GM21825 (cell line): ENCODE measurements around the gene LAMP1.
"Not testable (repeated sequence)": the region's sequence is repeated elsewhere in the genome, so short reads cannot be mapped to it uniquely, and the experiment has no call there.

Experiments used
- ATAC-seq: cut with Tn5 transposase; IDR thresholded peaks from one replicate; pipeline ENCODE4 v1.9.1; 2021; ENCODE audit warnings: mild to moderate bottlenecking, moderate library complexity; ENCODE audit not compliant: unreplicated experiment

The LAMP1 gene, protein sequence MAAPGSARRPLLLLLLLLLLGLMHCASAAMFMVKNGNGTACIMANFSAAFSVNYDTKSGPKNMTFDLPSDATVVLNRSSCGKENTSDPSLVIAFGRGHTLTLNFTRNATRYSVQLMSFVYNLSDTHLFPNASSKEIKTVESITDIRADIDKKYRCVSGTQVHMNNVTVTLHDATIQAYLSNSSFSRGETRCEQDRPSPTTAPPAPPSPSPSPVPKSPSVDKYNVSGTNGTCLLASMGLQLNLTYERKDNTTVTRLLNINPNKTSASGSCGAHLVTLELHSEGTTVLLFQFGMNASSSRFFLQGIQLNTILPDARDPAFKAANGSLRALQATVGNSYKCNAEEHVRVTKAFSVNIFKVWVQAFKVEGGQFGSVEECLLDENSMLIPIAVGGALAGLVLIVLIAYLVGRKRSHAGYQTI

DNA sequence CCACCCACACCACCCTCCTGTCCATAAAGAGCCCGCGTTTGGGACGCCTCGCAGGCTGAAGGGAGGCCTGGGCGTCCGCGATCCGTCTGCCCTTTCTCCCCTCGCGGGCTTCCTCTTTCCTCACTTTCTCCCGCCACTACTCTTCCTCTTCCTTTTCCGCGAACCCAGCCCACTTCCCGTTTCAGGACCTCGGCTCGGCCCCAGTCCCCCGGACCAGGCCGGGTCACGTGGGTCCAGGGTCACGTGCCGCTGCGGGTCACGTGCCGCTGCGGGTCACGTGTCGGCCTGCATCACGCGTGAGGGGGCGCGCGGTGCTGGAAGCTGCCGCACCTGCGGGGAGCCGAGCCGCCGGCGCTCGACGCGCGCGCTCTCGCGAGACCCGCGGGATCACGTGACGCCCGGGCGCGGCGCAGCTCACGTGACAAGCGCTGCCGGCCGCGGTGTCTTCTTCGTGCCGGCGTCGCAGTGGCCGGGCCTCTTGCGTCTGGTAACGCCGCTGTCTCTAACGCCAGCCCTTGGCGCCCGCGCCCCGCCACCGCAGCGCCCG is at the start of gene LAMP1:
Gene LAMP1 (plus strand): TSS at position 417 of the 547 bp plus-strand sequence. CDS start 196 bp downstream, outside the sequence.
- peak; percentile 78 for ATAC-seq

DNA sequence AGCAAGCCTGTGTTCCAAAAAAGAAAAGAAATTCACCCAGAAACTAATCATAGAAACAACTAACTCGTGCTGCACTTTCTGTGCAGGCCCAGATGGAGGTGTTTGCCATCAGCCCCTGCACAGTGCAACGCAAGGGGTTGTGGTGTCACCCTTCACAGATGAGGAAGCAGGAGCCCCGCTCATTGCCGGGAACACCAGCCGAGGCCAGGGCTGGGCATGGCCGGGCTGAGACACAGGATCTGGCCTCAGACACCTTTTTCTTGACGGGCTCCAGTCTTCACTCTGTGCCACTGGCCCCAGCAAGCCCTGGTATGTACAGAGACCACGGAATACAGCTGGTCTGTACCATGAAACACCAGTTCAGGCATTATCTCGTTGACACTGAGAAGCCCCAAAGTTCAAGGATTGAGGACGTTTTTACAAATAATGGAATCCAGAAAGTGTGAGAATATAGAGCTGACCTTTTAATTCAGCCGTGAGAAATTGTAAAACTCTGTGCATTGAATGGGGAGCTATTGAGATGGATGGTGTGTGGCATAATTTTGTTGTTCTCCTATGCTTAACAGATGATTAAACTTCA is 44.4 kb upstream of the LAMP1 start:
- ATAC-seq, result no peak

DNA sequence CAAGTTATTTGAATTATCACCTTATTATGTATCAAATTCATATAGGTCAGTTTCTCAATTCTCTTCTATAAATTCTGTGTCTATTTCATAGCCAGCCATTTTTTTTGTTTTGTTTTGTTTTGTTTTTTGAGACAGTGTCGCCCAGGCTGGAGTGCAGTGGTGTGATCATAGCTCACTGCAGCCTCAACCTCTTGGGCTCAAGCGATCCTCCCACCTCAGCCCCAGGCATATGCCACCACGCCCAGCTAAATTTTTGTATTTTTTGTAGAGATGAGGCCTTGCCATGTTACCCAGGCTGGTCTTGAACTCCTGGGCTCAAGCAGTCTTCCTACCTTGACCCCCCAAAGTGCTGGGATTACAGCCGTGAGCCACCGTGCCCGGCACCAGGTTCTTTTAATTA is 39.1 kb upstream of the LAMP1 start:
- not testable (repeated sequence) for ATAC-seq

DNA sequence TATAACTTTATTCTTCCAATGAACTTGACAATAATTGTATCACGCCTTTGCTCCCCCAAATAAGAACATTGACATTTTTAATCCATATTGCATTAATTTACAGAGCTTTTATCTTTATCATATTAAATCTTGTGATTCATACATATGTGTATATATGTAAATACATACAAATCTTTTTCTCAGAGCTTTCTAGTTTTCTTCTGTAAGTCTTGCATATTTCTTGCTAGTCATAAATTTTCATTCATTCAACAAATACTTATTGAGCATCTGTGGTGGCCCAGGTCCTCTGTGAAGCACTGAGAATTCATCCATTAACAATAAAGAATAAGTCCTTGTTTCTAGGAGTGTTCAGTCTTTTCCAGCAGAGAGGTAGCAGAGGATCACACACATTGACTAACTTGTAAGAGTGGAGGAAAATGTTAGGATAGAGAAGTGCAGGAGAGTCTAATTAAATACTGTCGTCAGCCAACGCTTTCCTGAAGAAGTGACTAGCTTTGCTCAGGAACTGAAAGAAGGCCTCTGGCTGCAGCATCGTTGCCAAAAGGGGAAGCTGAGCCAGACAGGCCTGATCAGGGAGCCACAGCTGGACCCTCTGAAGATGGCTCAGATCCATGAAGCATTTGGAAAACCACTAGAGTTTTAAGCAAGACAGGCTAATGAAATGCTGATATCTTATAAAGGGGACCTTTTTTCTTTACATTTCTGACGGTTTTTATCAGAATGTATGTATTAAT is 38.6 kb upstream of the LAMP1 start:
- no peak for ATAC-seq

DNA sequence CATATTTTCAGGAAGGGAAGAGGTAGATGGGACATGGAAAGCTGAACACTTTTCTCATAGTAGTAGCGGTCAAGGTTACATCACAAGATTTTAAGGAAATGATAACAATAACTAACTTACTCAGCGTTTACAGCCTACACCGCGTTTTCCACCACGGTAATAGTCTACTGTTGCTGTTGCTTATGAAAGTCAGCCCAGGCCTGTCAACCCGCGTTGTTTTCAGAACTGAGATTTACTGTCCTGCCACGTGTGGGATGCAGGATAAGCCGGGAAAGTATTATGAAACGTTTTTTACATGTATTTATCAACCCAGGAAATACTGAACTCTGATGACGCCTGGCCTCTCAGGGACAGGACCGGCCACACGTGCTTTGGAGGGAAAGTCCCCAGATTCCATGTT is 36.0 kb upstream of the LAMP1 start:
- no peak for ATAC-seq

DNA sequence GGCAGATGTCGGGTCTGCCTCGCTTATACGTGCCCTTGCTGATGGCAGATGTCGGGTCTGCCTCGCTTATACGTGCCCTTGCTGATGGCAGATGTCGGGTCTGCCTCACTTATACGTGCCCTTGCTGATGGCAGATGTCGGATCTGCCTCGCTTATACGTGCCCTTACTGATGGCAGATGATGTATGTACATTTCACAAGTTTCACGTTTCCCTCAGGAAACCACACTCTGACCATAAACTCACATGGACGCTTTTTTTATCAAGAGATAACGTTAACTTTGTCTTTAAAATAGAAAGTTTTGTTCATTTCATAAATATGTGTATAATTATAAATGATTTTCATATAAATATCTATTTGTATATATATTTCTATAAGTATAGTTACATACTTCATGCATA is 34.0 kb upstream of the LAMP1 start:
- not testable (repeated sequence) for ATAC-seq

DNA sequence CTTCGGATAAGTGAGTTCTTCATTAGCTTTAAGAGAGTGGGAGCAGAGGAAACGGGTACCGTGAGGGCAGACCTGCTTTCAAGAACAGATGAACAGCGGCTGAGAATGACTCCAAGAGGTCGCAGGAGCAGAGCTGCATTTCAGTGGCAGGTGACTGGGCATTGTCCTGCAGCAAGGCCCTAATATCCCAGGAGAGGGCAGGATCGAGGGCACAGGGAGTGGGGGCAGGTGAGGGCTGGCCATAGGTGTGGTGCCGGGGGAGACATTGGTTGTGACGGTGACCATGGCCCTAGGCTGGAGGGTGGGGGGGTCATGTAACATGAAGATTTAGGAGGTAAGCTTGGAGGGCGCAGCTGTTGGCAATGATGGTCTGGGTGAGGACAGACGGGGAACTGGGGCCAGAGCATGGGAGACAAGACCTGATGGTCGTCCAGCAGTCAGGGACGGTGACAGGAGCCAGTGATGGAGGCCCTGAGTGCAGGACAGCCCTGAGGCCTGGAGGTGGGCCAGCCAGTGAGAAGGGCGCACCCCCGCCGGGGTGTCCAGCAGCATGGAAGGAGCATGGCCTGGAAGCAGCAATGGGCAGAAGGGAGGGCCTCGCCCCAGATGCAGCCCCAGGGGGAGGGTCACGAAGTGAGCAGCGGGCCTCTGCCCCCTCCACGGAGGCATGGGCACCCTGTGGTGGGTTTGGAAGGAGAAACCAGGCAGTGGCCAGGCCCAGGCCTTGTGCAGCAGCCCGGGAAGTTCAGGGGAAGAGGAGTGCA is 29.2 kb upstream of the LAMP1 start:
- no peak for ATAC-seq

DNA sequence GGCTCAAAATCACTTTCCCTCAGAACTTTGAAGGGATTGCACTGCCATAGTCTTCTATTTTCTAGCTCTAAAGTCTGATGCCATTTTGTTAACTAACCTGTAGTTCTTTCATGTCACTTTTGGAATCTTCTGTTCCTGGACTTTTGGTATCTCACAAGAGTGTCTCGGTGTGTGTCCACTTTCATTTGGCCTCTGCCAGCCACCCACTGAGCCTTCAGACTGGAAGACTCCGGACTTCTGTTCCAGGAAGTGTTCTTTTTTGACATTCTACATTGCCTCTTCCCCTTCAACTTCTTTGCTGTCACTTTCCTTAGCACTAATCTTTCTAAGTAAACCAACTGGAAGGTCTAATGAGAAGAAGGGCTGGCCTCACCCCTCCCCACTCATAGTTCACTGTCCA is 25.0 kb upstream of the LAMP1 start:
- no peak for ATAC-seq

DNA sequence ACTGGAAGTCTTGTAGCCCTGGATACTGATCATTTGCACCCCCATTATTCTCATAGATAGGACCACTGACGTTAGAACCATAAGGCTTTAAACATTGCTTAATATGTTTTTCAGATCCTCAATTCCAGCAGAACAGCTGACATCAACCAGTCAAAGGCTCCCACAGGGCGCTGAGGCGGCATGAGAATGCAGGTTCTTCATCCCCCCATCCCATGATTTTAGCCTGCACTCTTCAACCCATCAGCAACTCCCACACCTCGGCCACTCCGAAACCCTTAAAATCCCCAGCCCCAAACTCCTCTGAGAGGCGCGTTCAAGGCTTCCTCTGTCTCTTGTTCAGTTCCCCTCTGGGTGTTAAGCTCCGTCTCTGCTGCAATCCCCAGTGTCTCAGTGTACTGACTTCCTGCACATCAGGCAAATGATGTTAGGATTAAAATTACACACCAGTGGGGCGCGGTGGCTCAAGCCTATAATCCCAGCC is 24.3 kb upstream of the LAMP1 start:
- no peak for ATAC-seq

DNA sequence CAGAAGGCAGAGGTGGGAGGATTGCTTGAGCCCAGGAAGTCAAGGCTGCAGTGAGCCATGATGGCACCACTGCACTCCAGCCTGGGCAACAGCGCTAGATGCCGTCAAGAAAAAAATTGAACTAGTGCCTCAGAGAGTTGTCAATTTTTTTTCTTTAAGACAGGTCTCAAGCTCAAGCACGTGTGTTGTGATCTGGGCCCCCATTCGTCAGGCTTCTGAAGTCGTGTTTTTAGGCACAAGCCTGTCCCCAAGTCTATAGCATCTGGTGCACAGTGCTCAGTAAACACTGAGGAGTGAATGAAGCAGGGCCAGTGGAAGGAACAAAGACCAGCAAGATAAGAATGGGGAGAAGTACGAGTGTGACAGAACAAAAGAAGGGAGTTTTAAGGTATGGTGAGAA is 23.7 kb upstream of the LAMP1 start:
- no peak for ATAC-seq

DNA sequence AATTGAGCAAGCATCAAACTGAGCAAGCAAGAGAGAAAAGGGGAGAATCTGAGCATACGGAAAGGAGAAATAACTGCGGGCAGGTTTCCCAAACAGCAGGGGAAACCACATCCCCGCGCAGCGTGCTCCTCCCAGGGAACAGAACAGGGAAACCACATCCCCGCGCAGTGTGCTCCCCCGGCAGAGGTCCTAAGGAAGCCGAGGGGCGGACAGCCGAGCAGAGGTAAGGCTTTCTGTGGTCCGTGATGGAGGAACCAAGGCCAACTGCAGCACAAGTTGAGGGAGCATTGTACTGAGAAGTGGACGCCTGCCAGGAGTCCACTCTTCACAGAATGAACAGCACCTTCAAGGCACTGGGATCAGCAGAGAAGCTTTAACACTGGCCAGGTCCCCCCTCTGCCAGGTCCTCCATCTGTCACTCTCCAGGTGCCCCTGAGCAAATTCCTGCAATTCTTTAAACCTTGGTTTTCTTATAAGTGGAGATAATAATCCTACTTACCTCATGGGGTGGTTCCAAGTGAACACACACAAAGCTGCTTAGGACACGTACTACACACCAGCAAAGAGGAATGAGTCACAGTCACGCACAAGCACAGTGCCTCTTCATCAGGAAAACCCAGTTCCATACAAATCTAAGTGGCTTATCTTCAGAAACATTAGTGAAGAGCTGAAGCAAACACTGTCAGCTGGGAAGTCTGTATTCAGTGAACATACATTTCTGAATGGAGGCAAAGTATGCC is 23.0 kb upstream of the LAMP1 start:
- ATAC-seq, result no peak

DNA sequence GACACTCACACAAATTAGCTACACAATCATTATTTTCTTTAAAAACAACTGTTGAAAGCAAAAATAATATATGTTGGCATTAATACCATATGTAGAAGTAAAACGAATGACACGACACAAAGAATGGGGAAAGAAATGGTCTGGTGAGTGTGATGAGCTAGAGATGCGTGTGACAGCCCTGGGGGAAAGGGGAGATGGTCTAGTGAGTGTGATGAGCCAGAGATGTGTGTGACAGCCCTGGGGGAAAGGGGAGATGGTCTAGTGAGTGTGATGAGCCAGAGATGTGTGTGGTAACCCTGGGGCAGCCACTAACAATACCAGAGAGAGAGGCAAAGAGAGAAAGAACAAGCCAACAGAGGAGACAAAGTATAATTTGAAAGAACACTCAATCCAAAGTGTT is 22.3 kb upstream of the LAMP1 start:
- ATAC-seq, result no peak

DNA sequence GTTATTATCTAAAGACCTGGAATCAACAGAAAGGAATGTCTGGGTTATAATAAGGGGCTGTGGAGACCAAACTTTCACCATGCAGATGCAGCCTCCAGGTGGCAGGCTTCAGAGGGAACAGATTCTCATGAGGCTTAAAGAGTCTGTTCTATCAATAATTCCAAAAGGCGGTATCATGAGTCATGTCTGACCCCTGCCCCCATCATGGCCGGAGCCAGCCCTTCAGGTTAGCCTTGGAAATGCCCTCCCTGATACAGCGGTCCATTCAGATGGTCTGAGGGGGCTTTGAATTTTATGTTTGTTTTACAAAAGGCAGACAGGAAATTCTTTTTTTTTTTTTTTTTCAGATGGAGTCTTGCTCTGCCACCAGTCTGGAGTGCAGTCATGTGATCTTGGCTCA is 21.7 kb upstream of the LAMP1 start:
- no peak for ATAC-seq

DNA sequence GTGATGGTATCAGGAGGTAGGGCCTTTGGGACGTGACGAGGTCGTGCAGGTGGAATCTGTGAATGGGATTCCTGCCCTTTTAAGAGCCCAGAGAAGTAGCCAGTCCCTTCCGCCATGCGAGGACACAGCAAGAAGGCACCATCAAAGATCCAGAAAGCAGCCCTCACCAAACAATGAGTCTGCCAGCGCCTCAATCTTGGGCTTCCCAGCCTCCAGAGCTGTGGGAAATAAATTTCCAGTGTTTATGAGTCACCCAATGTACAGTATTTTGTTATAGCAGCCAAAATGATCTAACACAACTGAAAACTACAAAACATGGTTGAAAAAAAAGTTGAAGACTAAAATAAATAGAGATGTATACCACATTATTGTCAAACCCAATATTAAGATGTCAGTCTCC is 16.9 kb upstream of the LAMP1 start:
- no peak for ATAC-seq

DNA sequence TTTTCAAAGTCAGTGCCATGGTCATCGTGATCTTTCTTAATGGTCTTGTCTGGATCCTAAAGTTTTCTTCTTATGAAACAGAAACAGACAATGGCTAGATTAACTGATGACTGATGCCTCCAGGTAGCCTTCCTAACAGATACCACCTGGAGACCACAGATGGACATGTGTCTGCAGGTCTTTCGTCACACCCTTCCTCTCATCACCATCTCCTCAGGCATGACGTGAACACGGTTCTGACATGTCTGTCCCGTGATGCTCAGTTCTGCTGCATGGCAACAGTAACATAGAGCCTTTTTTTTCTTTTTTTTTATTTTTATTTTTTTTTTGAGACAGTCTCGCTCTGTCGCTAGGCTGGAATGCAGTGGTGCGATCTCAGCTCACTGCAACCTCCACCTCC is 13.1 kb upstream of the LAMP1 start:
- no peak for ATAC-seq

DNA sequence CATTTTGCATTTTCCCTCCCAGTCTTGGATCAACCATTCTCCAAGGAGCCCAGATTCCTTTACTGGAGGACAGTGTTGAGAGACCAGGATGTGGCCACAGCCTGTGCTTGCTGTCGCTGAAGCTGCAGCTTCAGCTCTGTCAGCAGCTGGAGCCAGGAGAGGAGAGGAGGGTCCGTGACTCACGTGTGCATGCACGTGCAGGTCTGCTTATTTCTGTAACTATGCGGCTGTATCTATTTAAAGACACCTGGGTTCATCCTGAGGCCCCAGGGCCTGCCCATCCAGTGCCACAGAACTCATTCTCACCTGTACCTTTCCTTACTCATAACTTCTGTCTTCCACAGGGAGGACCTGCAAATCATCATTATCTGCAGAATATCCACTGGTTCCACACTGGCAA is 8.2 kb upstream of the LAMP1 start:
- no peak for ATAC-seq

DNA sequence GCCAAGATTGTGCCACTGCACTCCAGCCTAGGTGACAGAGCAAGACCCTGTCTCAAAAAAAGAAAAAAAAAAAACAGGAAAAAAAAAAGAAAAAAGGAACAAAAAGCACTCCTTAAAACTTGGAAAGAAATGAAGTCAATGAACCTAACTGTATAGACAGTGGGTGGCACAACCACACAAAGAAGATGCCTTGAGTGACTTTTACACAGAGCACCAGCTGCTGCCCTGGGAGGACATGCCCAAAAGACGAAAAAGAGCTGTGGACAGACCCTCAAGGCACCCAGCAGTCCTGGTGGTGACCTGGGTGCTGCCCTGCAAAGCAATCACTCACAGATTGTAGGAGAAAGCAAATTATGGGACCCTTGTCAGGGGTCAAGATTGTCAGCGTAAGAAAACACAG is 5.9 kb upstream of the LAMP1 start:
- ATAC-seq, result no peak

DNA sequence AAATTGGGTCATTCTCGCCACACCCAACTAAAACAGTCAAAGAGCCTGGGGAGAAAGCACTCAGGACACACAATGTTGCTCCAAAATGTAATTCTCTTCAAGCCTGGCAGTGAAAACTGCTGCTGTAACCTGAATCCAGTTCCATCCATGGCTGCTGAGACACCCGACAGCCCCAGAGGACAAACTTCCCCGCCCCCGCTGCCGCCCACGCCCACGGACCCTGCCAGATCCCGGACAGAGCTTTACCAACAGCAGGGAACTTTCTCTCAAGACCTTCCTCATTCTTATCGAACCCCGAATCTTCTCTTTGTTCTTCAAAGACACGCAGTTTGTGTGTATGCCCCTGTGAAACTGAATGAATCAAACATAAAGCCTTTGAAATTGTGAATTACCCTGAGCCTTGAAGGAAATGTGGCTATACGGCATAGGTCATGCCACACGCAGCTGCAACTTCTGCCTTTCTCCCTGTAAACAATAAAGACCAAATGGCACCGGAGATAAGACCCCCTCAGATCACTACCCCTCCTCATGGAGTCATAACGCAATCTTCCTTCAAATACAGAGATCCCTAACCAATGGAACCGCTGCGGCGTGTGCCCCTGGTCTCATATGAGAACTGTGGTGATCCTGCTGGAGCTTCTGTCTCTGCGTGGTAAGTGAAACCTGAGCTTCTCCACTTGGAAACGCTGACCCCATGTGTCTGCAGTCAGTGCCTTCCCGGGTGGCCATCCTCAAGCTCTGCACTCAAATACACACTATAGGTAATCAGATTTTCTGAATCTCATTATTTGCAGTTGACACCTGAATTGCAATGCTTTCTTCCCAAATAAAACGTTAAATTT is 4.8 kb upstream of the LAMP1 start:
- no peak for ATAC-seq

DNA sequence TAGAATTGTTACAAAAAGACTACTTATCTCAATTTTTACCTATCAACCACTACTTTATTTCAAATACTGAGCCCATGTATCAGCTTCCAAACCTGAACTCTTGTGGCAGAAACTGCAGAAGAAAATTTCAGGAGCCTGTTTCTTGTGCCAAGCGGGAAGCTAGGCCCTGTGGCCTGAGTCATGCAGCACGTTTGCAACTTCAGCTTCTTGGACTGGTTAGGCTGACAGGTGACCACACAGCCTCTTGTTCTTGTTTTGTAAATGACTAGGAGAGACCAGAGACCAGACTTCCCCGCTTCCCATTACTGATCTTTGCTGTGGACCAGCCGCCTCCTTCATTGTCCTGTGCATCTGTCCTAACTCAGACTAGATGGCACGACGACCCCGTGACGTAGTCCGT is 3.4 kb upstream of the LAMP1 start:
- ATAC-seq, result no peak
